GM23338 (cell line): ENCODE results near the gene SPDYE1. TPM values are rescaled to one million over a fixed set of nuclear protein-coding genes. Genes with fewer than 3 reads are reported as not detected.

Source experiments
- ATAC-seq: fragments of 200-7000 bp; cut with Tn5 transposase; 3 replicates; pipeline ENCODE4 v1.9.1; 2020
- DNase-seq: peaks from one replicate; pipeline ENCODE4 v3.0.0-alpha.2; 2015; ENCODE audit warnings: low spot score
- H2AFZ ChIP-seq: fragments of 200-600 bp; sonication (generic); 2 replicates; pipeline ENCODE4 v1.8.0; 2016; ENCODE audit warnings: antibody characterized with exemption, mild to moderate bottlenecking, moderate library complexity
- H3F3A ChIP-seq: fragments of 200-600 bp; sonication (generic); replicated peaks from 2 replicates; pipeline ENCODE4 v1.8.0; 2017; ENCODE audit warnings: antibody characterized with exemption, mixed run types, low read depth
- H3K27ac ChIP-seq: fragments of 200-600 bp; sonication (generic); 2 replicates; pipeline ENCODE4 v1.6.1; 2016; ENCODE audit warnings: low read depth
- H3K27me3 ChIP-seq: fragments of 200-600 bp; sonication (generic); 2 replicates; pipeline ENCODE4 v1.8.0; 2016; ENCODE audit warnings: mild to moderate bottlenecking, mixed run types, moderate library complexity; ENCODE audit not compliant: insufficient read depth
- H3K36me3 ChIP-seq: fragments of 200-600 bp; sonication (generic); 2 replicates; pipeline ENCODE4 v1.8.0; 2016; ENCODE audit warnings: mild to moderate bottlenecking; ENCODE audit not compliant: insufficient read depth
- H3K4me1 ChIP-seq: fragments of 200-600 bp; sonication (generic); 2 replicates; pipeline ENCODE4 v1.8.0; 2016; ENCODE audit warnings: mild to moderate bottlenecking, moderate library complexity; ENCODE audit not compliant: insufficient read depth
- H3K4me2 ChIP-seq: fragments of 200-600 bp; sonication (generic); 2 replicates; pipeline ENCODE4 v1.7.1; 2017; ENCODE audit warnings: mixed run types
- H3K4me3 ChIP-seq: fragments of 200-600 bp; sonication (generic); 2 replicates; pipeline ENCODE4 v1.6.1; 2016; ENCODE audit warnings: mixed run types
- H3K79me2 ChIP-seq: fragments of 200-600 bp; sonication (generic); replicated peaks from 2 replicates; pipeline ENCODE4 v1.8.0; 2017; ENCODE audit warnings: mild to moderate bottlenecking; ENCODE audit not compliant: insufficient read depth
- H3K9me2 ChIP-seq: fragments of 200-600 bp; sonication (generic); 2 replicates; pipeline ENCODE4 v1.8.0; 2017; ENCODE audit not compliant: insufficient read depth
- H4K20me1 ChIP-seq: fragments of 200-600 bp; sonication (generic); replicated peaks from 2 replicates; pipeline ENCODE4 v1.8.0; 2017; ENCODE audit warnings: mild to moderate bottlenecking; ENCODE audit not compliant: insufficient read depth
- H3K27ac Mint-ChIP-seq: 2 replicates; pipeline ENCODE4 v1.8.0; 2020; ENCODE audit warnings: inconsistent platforms, mild to moderate bottlenecking, moderate library complexity, mixed read lengths
- H3K27me3 Mint-ChIP-seq: 3 replicates; pipeline ENCODE4 v1.8.0; 2022; ENCODE audit warnings: low read depth, mild to moderate bottlenecking, moderate library complexity, mixed read lengths, inconsistent platforms; ENCODE audit not compliant: insufficient read depth, poor library complexity
- H3K36me3 Mint-ChIP-seq: 3 replicates; pipeline ENCODE4 v1.8.0; 2021; ENCODE audit warnings: low read depth, mild to moderate bottlenecking, inconsistent platforms, moderate library complexity, mixed read lengths
- H3K4me1 Mint-ChIP-seq: 3 replicates; pipeline ENCODE4 v1.8.0; 2020; ENCODE audit warnings: mild to moderate bottlenecking, inconsistent platforms, mixed read lengths
- H3K4me3 Mint-ChIP-seq: 3 replicates; pipeline ENCODE4 v1.8.0; 2021; ENCODE audit warnings: moderate library complexity, mild to moderate bottlenecking, inconsistent platforms, mixed read lengths
- H3K9me3 Mint-ChIP-seq: 3 replicates; pipeline ENCODE4 v1.8.0; 2020; ENCODE audit warnings: moderate library complexity, mild to moderate bottlenecking, inconsistent platforms, mixed read lengths
- CREB1 ChIP-seq: fragments of 250-450 bp; sonication (Bioruptor Pico); IDR thresholded peaks from 2 replicates; pipeline ENCODE4 v1.5.0; 2020; ENCODE audit warnings: low read depth, mild to moderate bottlenecking, moderate library complexity
- CTCF ChIP-seq, 2 experiments: fragments of 200-600 bp in 1 of 2; sonication (generic) in 1 of 2; conservative IDR thresholded peaks; 2 replicates each; pipeline versions ENCODE4 v1.5.1 to v1.6.1; 2016 to 2017; ENCODE audit warnings: antibody characterized with exemption in 2 of 2, low read depth in 2 of 2, mild to moderate bottlenecking in 2 of 2, moderate library complexity in 1 of 2
- NANOG ChIP-seq: IDR thresholded peaks from 2 replicates; pipeline ENCODE4 v1.6.1; 2016; ENCODE audit warnings: antibody characterized with exemption, borderline replicate concordance
- POLR2AphosphoS5 ChIP-seq: IDR thresholded peaks from 2 replicates; pipeline ENCODE4 v1.6.1; 2016; ENCODE audit warnings: antibody characterized with exemption, low read depth
- REST ChIP-seq: IDR thresholded peaks from one replicate; pipeline ENCODE4 v1.6.1; 2018; ENCODE audit warnings: antibody characterized with exemption; ENCODE audit not compliant: unreplicated experiment
- STAT1 ChIP-seq: IDR thresholded peaks from one replicate; pipeline ENCODE4 v1.6.1; 2016; ENCODE audit warnings: antibody characterized with exemption; ENCODE audit not compliant: unreplicated experiment
- ZNF114 ChIP-seq: fragments of 250-450 bp; sonication (Bioruptor Pico); IDR thresholded peaks from 2 replicates; pipeline ENCODE4 v1.5.0; 2020; ENCODE audit warnings: mild to moderate bottlenecking, moderate library complexity
- polyA plus RNA-seq: library from polyadenylated mRNA; unstranded; fragments of >200 nt; fragmentation: Nextera tagmentation; extraction: Ambion mirVana; gene quantifications from 2 replicates; pipeline ENCODE4 v1.2.1, GENCODE V29; 2016
- total RNA-seq: library from RNA; depleted of rRNA; stranded (reverse); fragments of >200 nt; shearing (Covaris generic); gene quantifications from 2 replicates; pipeline ENCODE4 v1.2.3, GENCODE V29; 2014
- TF ChIP-seq, protein P1 (sequence below): fragments of 250-450 bp; sonication (Bioruptor Pico); IDR thresholded peaks from 2 replicates; pipeline ENCODE4 v1.5.0; 2020; ENCODE audit warnings: mild to moderate bottlenecking, moderate library complexity

The SPDYE1 gene
- total and polyA plus RNA-seq, 2 experiments from 2014 or later = 1.6 TPM; not detected in 1

DNA sequence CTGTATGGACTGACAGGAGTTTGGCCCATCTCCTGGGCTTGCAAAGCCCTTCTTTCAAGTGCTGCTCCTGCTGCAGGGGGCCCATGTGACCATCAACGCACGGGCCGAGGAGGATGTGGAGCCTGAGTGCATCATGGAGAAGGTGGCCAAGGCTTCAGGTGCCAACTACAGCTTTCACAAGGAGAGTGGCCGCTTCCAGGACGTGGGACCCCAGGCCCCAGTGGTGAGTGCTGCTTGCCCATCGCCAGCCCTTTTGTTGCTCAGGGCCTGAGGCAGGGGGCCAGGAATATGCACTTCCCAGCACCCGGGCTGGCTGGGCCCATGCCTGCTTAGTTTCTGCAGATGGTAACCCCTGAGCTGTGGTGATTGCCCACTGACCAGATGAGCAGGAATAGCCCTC, 59.0 kb downstream of the SPDYE1 start:
- H3K4me3 Mint-ChIP-seq = no peak overlapping the region
- DNase-seq = no peak
- H4K20me1 ChIP-seq = peaks cover 5% of the 10 kb centered on the region
- H3K27me3 ChIP-seq = no peaks in the 10 kb centered on the region
- no peak overlapping the region for H3K4me2 ChIP-seq
- no peak overlapping the region for H3K27ac ChIP-seq
- ATAC-seq = no peak
- peaks cover 61% of the 10 kb centered on the region for H3K36me3 Mint-ChIP-seq
- no peaks in the 10 kb centered on the region for H3K27me3 Mint-ChIP-seq
- no peaks in the 10 kb centered on the region for H3K4me1 Mint-ChIP-seq
- H3K4me1 ChIP-seq = no peaks in the 10 kb centered on the region
- no peak overlapping the region for H3K27ac Mint-ChIP-seq
- H3K36me3 ChIP-seq = no peaks in the 10 kb centered on the region; the same call in 1 of the 2 replicates
- no peaks in the 10 kb centered on the region for H3K9me3 Mint-ChIP-seq
- no peaks in the 10 kb centered on the region for H3F3A ChIP-seq
- no peak overlapping the region for H2AFZ ChIP-seq
- H3K4me3 ChIP-seq = no peak overlapping the region
- TF ChIP-seq CREB1 (CRISPR knock-in tag) (no peak), ZNF114 (CRISPR knock-in tag) (no peak), REST (no peak), STAT1 (no peak), CTCF (conservative IDR thresholded peaks at IDR 0.05; ENCODE audit: low read depth in 2 of 2) (no peak), POLR2AphosphoS5 (no peak), NANOG (no peak)
- TF ChIP-seq, protein P1, sequence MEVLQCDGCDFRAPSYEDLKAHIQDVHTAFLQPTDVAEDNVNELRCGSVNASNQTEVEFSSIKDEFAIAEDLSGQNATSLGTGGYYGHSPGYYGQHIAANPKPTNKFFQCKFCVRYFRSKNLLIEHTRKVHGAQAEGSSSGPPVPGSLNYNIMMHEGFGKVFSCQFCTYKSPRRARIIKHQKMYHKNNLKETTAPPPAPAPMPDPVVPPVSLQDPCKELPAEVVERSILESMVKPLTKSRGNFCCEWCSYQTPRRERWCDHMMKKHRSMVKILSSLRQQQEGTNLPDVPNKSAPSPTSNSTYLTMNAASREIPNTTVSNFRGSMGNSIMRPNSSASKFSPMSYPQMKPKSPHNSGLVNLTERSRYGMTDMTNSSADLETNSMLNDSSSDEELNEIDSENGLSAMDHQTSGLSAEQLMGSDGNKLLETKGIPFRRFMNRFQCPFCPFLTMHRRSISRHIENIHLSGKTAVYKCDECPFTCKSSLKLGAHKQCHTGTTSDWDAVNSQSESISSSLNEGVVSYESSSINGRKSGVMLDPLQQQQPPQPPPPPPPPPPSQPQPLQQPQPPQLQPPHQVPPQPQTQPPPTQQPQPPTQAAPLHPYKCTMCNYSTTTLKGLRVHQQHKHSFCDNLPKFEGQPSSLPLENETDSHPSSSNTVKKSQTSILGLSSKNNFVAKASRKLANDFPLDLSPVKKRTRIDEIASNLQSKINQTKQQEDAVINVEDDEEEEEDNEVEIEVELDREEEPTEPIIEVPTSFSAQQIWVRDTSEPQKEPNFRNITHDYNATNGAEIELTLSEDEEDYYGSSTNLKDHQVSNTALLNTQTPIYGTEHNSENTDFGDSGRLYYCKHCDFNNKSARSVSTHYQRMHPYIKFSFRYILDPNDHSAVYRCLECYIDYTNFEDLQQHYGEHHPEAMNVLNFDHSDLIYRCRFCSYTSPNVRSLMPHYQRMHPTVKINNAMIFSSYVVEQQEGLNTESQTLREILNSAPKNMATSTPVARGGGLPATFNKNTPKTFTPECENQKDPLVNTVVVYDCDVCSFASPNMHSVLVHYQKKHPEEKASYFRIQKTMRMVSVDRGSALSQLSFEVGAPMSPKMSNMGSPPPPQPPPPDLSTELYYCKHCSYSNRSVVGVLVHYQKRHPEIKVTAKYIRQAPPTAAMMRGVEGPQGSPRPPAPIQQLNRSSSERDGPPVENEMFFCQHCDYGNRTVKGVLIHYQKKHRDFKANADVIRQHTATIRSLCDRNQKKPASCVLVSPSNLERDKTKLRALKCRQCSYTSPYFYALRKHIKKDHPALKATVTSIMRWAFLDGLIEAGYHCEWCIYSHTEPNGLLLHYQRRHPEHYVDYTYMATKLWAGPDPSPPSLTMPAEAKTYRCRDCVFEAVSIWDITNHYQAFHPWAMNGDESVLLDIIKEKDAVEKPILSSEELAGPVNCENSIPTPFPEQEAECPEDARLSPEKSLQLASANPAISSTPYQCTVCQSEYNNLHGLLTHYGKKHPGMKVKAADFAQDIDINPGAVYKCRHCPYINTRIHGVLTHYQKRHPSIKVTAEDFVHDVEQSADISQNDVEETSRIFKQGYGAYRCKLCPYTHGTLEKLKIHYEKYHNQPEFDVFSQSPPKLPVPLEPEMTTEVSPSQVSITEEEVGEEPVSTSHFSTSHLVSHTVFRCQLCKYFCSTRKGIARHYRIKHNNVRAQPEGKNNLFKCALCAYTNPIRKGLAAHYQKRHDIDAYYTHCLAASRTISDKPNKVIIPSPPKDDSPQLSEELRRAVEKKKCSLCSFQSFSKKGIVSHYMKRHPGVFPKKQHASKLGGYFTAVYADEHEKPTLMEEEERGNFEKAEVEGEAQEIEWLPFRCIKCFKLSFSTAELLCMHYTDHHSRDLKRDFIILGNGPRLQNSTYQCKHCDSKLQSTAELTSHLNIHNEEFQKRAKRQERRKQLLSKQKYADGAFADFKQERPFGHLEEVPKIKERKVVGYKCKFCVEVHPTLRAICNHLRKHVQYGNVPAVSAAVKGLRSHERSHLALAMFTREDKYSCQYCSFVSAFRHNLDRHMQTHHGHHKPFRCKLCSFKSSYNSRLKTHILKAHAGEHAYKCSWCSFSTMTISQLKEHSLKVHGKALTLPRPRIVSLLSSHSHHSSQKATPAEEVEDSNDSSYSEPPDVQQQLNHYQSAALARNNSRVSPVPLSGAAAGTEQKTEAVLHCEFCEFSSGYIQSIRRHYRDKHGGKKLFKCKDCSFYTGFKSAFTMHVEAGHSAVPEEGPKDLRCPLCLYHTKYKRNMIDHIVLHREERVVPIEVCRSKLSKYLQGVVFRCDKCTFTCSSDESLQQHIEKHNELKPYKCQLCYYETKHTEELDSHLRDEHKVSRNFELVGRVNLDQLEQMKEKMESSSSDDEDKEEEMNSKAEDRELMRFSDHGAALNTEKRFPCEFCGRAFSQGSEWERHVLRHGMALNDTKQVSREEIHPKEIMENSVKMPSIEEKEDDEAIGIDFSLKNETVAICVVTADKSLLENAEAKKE (CRISPR knock-in tag) = no peak
- H3K79me2 ChIP-seq = no peaks in the 10 kb centered on the region
- H3K9me2 ChIP-seq = no peaks in the 10 kb centered on the region
